Activated T-cell treated with anti-CD3 and anti-CD28 coated beads, Interleukin-2, amount 50 U/mL, for 4 hours (primary cell): Measurements from ENCODE around the gene ECHDC1. TPM values are rescaled to one million over a fixed set of nuclear protein-coding genes. Genes with fewer than 3 reads are reported as not detected.
"Not testable (repeated sequence)": the region's sequence is repeated elsewhere in the genome, so short reads cannot be mapped to it uniquely, and the experiment has no call there.

Source experiments
- ATAC-seq, 2 donors: fragments of 200-7000 bp; cut with Tn5 transposase; one replicate each; pipeline ENCODE4 v1.10.0; 2021
- DNase-seq: peaks from one replicate; pipeline ENCODE4 v3.0.0-alpha.2; 2020
- H3K27me3 Mint-ChIP-seq: one replicate; pipeline ENCODE4 v1.8.0; 2021; ENCODE audit warnings: low read depth, mixed read lengths
- H3K36me3 Mint-ChIP-seq: one replicate; pipeline ENCODE4 v1.8.0; 2022; ENCODE audit warnings: mixed read lengths; ENCODE audit not compliant: insufficient read depth
- H3K4me1 Mint-ChIP-seq: one replicate; pipeline ENCODE4 v1.8.0; 2021; ENCODE audit warnings: low read depth, mixed read lengths
- H3K4me3 Mint-ChIP-seq: one replicate; pipeline ENCODE4 v1.8.0; 2021; ENCODE audit warnings: mild to moderate bottlenecking, moderate library complexity, mixed read lengths
- H3K9me3 Mint-ChIP-seq: one replicate; pipeline ENCODE4 v1.8.0; 2021; ENCODE audit warnings: mixed read lengths
- total RNA-seq, 3 donors: library from RNA; stranded (reverse); gene quantifications; one replicate each; pipeline ENCODE4 v1.2.1, GENCODE V29; 2021

The ECHDC1 gene, protein sequence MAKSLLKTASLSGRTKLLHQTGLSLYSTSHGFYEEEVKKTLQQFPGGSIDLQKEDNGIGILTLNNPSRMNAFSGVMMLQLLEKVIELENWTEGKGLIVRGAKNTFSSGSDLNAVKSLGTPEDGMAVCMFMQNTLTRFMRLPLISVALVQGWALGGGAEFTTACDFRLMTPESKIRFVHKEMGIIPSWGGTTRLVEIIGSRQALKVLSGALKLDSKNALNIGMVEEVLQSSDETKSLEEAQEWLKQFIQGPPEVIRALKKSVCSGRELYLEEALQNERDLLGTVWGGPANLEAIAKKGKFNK
- 10 to 100 TPM; 80.3 to 88.1 (median 86.5) TPM for total RNA-seq

- peak; percentile 66 for DNase-seq
- H3K9me3 Mint-ChIP-seq, result no peaks in the 10 kb centered on the region
- peaks cover 13% of the 10 kb centered on the region for H3K4me1 Mint-ChIP-seq
- peak; percentile 90 to 92 for ATAC-seq
- peaks cover 13% of the 10 kb centered on the region for H3K36me3 Mint-ChIP-seq
- H3K4me3 Mint-ChIP-seq, result no peak within 1 kb of the TSS
- no peaks in the 10 kb centered on the region for H3K27me3 Mint-ChIP-seq
These were observed at the start of gene ECHDC1 for GRCh38 chr6:127342946-127343808. TSS of gene ECHDC1 (minus strand) at chr6:127343609. CDS start at chr6:127331028, 12,581 bp downstream.

- Mint-ChIP-seq H3K4me3 (no peak overlapping the region), H3K9me3 (no peaks in the 10 kb centered on the region), H3K4me1 (no peaks in the 10 kb centered on the region), H3K27me3 (no peaks in the 10 kb centered on the region), H3K36me3 (no peaks in the 10 kb centered on the region)
- DNase-seq (no peak), ATAC-seq (no peak)
These were observed 48.9 kb upstream of the ECHDC1 start for GRCh38 chr6:127392301-127392700.

DNA sequence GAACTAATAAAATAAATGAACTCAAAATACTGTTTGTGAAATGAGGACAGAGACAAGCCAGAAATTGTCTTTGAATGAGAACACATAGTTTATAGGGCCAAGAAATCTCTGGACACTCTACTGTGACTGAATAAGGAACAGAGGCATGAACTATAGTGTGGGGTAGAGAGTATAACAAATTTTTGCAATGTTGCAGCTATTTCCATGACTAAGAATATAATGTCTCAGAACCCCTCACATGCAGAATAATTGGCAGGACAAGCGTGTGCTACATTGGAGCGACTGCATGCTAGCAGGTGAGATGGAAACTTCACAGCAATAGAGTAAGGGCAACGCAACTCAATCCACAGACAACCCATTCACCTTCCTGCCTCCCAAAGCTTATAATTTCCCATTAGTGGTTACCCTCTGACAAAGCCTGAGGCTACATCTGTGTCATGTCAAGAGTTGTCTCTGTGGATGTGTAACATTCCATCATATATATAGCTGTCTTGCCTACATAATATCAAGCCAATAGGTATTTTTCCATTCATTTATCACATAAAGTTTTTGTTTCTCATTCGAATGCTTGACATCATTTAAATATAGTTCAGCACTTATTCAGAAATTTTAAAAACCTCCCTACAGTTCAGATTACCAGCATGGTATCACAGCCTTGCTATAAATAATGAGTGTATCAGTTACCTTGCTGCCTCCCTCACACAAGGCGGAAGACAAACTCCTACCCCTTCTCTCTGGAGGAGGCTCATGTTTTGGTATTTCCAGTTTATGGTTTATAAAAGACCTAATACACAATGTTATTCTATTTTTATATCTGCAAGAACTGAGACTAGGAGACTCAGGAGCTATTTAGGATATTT is 47.9 kb upstream of the ECHDC1 start:
- Mint-ChIP-seq H3K4me1 (no peaks in the 10 kb centered on the region), H3K27me3 (no peaks in the 10 kb centered on the region), H3K4me3 (no peak overlapping the region), H3K9me3 (no peaks in the 10 kb centered on the region), H3K36me3 (no peaks in the 10 kb centered on the region)
- DNase-seq (no peak), ATAC-seq (no peak)

GRCh38 chr6:127389706-127390105 is 46.3 kb upstream of the ECHDC1 start:
- no peak for ATAC-seq
- H3K4me3 Mint-ChIP-seq, result no peak overlapping the region

DNA sequence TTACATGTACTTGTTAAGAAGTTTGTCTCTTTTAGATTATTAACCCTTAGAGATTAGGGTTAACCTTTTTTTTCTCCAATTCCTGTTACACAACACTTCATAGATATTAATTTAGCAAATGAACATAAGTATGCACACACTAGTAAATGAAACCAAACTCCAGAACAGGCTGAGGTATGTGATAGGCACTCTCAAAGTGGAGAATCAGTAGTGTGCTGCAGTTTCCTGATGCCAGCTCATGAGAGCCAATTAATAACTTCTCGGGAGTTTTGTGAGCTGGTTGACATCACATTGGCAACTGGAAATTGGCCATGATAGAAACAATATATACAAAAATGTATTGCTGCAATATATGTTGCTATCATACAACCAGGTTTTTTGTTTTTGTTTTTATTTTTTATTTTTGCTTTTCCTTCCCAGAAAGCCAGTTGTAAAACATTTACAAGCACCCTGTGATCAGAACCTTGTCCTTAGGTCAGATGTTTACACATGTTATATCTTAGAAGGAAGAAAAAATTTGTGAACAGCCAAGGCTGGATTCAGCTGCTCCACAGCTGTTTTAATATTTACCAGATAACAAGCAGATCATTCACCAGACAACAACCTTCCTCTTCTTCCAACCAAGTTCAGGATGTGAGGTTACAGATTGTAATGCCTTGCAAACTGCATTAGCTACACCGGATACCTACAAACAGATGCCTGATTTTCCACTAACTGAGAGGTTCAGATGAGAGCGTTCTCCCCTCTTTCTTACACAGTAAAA is 42.4 kb upstream of the ECHDC1 start:
- no peak for DNase-seq
- Mint-ChIP-seq H3K4me1 (no peaks in the 10 kb centered on the region), H3K4me3 (no peak overlapping the region), H3K36me3 (no peaks in the 10 kb centered on the region), H3K9me3 (no peaks in the 10 kb centered on the region), H3K27me3 (no peaks in the 10 kb centered on the region)
- no peak for ATAC-seq

More at GRCh38 chr6:127389706-127390105, 46.3 kb upstream of the ECHDC1 start:
- H3K9me3 Mint-ChIP-seq, result no peaks in the 10 kb centered on the region
- no peaks in the 10 kb centered on the region for H3K4me1 Mint-ChIP-seq
- H3K36me3 Mint-ChIP-seq, result no peaks in the 10 kb centered on the region
- H3K27me3 Mint-ChIP-seq, result no peaks in the 10 kb centered on the region
- no peak for DNase-seq

DNA sequence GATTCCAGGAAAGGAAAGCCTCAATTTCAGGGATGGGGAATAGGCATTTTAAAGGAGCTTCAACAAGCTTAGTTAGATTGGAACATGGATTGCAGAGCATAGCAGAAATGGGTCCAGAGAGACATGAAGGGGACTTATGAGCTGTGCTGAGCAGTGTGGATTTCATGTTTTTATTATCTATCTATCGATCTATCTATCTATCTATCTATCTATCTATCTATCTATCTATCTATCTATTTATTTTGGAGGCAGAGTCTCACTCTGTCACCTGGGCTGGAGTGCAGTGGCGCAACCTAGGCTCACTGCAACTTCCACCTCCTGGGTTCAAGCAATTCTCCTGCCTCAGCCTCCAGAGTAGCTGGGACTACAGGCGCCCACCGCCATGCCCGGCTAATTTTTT is 41.4 kb upstream of the ECHDC1 start:
- not testable (repeated sequence) for H3K4me3 Mint-ChIP-seq, H3K9me3 Mint-ChIP-seq, H3K27me3 Mint-ChIP-seq, H3K36me3 Mint-ChIP-seq, ATAC-seq, H3K4me1 Mint-ChIP-seq, DNase-seq

DNA sequence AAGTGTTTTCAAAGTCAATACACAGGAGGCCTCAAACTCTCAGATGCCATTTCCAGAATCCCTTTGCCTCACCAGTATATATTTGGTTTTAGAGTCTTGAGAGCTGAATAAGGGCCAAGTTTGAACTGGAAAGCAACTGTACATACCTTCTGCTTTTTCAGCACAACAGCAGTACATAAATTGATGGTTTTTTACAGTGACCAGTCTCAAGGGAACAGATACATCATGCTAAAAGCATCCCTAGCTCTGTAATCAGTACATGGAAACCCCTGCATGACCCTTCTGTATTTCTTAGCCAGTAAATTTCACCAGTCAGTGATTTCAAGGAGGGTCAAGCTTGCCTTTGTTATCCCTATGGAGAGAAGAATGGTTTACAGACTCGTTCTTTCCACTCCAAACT is 40.6 kb upstream of the ECHDC1 start:
- Mint-ChIP-seq H3K36me3 (peaks cover 2% of the 10 kb centered on the region), H3K27me3 (no peaks in the 10 kb centered on the region), H3K4me1 (no peaks in the 10 kb centered on the region), H3K4me3 (no peak overlapping the region), H3K9me3 (no peaks in the 10 kb centered on the region)
- ATAC-seq (no peak), DNase-seq (no peak)

- no peak for DNase-seq
- peaks cover 2% of the 10 kb centered on the region for H3K36me3 Mint-ChIP-seq
- H3K27me3 Mint-ChIP-seq, result no peaks in the 10 kb centered on the region
These were observed 39.0 kb upstream of the ECHDC1 start for GRCh38 chr6:127382413-127382812.

GRCh38 chr6:127381384-127381783 is 38.0 kb upstream of the ECHDC1 start:
- Mint-ChIP-seq H3K36me3 (peaks cover 2% of the 10 kb centered on the region), H3K4me3 (no peak overlapping the region), H3K9me3 (no peaks in the 10 kb centered on the region), H3K27me3 (no peaks in the 10 kb centered on the region), H3K4me1 (no peaks in the 10 kb centered on the region)
- no peak for DNase-seq
- no peak for ATAC-seq

More at GRCh38 chr6:127382413-127382812, 39.0 kb upstream of the ECHDC1 start:
- H3K4me1 Mint-ChIP-seq, result no peaks in the 10 kb centered on the region
- no peak overlapping the region for H3K4me3 Mint-ChIP-seq
- ATAC-seq, result no peak
- no peaks in the 10 kb centered on the region for H3K9me3 Mint-ChIP-seq

DNA sequence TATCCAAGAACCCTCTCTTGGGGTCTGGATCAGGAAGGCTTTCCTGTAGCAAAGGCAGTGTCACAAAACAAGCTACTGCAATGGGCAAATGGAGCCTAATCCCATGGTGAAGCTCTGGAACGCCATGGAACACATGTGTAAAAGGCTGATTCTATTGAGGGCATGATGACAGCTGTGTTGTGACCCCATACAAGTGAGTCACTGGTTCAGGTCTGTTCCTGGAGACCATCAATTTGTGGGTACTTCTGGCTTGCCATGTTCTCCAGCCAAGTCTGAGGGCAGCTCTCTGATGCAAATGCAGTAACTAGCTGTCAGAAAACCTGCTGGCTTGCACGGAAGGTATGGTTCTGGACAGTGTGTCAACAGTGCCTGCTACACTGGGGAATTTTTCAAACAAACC is 33.3 kb upstream of the ECHDC1 start:
- peaks cover 2% of the 10 kb centered on the region for H3K36me3 Mint-ChIP-seq
- ATAC-seq (no peak), DNase-seq (no peak)
- peaks cover 4% of the 10 kb centered on the region for H3K9me3 Mint-ChIP-seq
- H3K27me3 Mint-ChIP-seq, result no peaks in the 10 kb centered on the region
- no peaks in the 10 kb centered on the region for H3K4me1 Mint-ChIP-seq
- H3K4me3 Mint-ChIP-seq, result no peak overlapping the region

DNA sequence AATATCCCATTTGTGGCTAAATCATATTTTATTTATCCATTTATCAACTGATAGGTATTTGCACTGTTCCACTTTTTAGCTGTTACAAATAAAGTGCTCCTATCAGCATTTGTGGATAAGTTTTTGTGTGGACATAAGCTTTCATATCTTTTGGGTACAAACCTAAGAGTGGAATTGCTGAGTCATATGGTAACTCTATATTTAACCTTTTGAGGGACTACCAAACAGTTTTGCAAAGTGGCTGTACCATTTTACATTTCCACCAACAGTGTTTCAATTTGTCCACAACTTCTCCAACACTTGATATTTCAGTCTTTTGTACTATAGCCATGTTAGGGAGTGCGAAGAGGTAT is 23.6 kb upstream of the ECHDC1 start:
- ATAC-seq (no peak), DNase-seq (no peak)
- no peaks in the 10 kb centered on the region for H3K4me1 Mint-ChIP-seq
- H3K36me3 Mint-ChIP-seq, result no peaks in the 10 kb centered on the region
- H3K9me3 Mint-ChIP-seq, result peaks cover 11% of the 10 kb centered on the region
- H3K4me3 Mint-ChIP-seq, result no peak overlapping the region
- no peaks in the 10 kb centered on the region for H3K27me3 Mint-ChIP-seq

GRCh38 chr6:127366282-127367022 is 23.0 kb upstream of the ECHDC1 start:
- Mint-ChIP-seq H3K4me3 (no peak overlapping the region), H3K9me3 (peaks cover 6% of the 10 kb centered on the region), H3K4me1 (no peaks in the 10 kb centered on the region), H3K36me3 (no peaks in the 10 kb centered on the region), H3K27me3 (no peaks in the 10 kb centered on the region)
- no peak for DNase-seq
- ATAC-seq, result no peak

DNA sequence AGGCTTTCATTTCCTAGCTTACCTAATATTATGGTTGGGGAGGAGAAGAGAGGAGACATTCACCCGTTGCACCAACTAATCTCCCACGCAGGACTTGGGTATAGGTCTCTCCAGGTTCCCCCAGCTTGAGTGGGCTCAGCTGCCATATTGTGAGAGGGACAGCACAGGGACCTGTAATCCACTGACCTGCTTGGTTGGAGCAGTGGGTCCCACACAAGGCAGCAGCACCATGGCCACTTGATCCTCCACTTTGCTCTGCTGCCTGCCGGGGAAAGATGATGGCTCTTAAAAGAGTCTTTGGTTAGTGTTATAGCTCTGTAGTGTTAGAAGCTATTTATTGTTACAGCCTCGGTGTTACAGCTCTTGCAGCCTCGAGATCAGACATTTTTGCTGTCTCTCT is 22.5 kb upstream of the ECHDC1 start:
- Mint-ChIP-seq H3K27me3 (no peaks in the 10 kb centered on the region), H3K36me3 (no peaks in the 10 kb centered on the region), H3K9me3 (peaks cover 4% of the 10 kb centered on the region), H3K4me1 (no peaks in the 10 kb centered on the region), H3K4me3 (no peak overlapping the region)
- DNase-seq (no peak), ATAC-seq (no peak)
